GM10847 (cell line): ENCODE results near the gene LILRB1.
"Not testable (repeated sequence)": the region's sequence is repeated elsewhere in the genome, so short reads cannot be mapped to it uniquely, and the experiment has no call there.

Experiments used
- POLR2A ChIP-seq: IDR thresholded peaks from 2 replicates; pipeline ENCODE4 v1.6.1; 2011; ENCODE audit not compliant: insufficient read length; ENCODE audit errors: extremely low read depth

Gene LILRB1

GRCh38 chr19:54630262-54630661 lies at the start of gene LILRB1:
Gene LILRB1 (plus strand): TSS chr19:54630484. CDS start chr19:54631074, 590 bp downstream.
- TF ChIP-seq POLR2A: not testable (repeated sequence)

DNA sequence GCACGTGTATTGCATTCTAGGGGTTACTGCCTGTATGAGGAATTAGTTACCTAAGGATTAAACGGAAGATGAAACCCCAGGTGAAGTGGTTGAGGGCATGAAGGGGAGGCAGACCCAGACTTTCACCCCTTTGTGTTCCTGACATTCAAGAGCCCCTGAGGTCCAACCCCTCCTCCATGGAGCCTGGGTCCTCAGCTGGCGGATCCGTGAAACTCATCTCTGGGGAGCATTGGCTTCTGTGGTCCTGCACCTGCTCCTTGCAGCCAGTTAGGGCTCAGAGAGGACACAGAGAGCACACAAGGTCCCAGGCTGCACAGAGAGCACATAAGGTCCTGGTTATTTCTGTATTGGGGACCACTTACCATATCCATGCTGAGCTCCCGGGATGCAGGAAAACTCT lies 43.9 kb upstream of the LILRB1 start:
- no peak for TF ChIP-seq POLR2A

- no peak for TF ChIP-seq POLR2A
Measured at GRCh38 chr19:54587026-54587425, 43.3 kb upstream of the LILRB1 start.

DNA sequence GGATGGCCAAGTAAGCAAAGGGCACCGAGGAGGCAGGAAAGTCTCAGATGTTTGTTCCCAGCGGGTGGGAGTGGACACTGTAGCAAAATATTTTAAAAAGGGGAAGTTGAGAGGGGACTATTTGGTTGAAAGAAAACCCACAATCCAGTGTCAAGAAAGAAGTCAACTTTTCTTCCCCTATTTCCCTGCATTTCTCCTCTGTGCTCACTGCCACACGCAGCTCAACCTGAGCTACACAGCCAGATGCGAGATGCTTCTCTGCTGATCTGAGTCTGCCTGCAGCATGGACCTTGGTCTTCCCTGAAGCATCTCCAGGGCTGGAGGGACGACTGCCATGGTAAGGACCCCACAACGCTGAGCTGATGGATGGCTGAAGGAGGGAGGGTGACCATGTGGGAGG lies 36.8 kb upstream of the LILRB1 start, which contains the start of gene LILRA1:
LILRA1 (plus strand) TSS at position 188 of the 400 bp plus-strand sequence. CDS start 613 bp downstream, outside the sequence.
- not testable (repeated sequence) for TF ChIP-seq POLR2A

- TF ChIP-seq POLR2A: no peak
Measured at GRCh38 chr19:54594737-54595136, 35.5 kb upstream of the LILRB1 start.

- TF ChIP-seq POLR2A: no peak
Measured at GRCh38 chr19:54600212-54600611, 30.1 kb upstream of the LILRB1 start.

DNA sequence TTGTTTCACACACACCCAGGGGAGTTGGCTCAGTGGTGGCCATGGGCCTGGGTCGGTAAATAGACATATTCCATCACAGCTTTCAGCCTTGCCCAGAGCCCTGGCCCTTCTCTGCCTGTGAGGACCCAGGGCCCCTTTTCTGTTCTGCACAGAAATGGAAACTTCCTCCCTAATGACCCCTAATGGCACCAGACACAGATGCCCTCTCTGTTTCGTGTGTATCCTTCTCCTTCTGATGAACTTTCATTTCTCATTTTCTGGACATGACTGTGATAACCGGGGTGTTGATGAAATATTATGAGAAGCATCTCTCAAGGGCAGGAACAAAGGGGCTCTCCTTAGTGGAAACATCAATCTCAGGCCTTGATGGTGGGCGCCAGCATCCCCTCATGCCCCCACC lies 24.1 kb upstream of the LILRB1 start:
- TF ChIP-seq POLR2A: no peak

GRCh38 chr19:54606891-54607784 lies 23.1 kb upstream of the LILRB1 start:
- no peak for TF ChIP-seq POLR2A

DNA sequence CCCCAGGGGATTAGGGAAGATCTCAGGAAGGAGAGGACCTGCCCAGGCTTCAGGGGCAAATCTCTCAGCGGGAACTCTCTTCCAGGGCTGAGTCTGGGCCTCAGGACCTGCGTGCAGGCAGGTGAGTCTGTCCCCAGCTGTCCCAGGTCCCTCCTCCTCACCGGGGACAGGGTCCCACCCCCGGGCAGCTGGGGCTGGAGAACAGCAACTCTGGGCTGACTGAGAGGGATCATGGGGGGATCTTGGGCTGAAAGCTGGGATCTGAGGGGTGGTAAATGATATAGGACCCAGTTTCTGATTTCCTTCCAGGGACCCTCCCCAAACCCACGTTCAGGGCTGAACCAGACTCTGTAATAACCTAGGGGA lies 22.5 kb upstream of the LILRB1 start:
- TF ChIP-seq POLR2A: no peak

DNA sequence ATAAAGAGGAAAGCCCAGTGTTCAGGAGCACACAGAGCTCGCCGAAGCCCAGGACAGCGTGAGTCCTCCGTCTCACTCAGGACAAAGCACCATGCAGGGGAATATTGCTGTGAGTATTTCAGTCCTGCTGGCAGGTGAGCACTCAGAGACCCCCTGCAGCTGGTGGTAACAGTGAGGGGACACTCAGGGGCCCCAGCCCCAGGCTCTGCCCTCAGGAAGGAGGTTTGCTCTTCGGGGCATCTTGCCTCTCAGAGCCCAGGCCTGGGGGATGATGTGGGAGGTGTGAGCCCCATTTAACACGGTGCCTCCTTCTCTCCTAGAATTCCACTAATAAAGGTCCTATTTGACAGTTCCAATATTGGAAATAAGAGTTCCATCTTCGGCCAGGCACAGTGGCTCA lies 22.1 kb upstream of the LILRB1 start:
- no peak for TF ChIP-seq POLR2A

DNA sequence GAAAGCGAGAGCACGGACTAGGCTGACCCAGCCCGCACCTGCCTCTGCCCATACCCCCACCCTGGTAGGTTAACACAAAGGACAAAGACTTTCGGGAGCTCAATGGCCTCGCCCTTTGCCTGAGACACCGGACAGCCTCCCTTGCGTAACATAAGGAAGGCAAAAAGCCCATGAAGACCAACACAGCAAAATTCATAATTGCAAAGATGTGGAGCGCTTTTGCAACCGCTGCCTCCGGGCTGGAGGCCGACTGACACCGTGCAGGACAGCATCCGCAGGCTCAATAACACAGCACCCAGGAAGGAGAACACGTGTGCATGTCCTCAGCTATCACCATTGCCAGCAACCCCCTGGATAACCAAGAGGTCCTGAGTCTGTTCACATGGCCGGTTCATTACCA lies 21.5 kb upstream of the LILRB1 start:
- TF ChIP-seq POLR2A: no peak

- no peak for TF ChIP-seq POLR2A
Measured at GRCh38 chr19:54609356-54609791, 20.9 kb upstream of the LILRB1 start.

GRCh38 chr19:54612428-54612827 lies 17.9 kb upstream of the LILRB1 start:
- TF ChIP-seq POLR2A: no peak

DNA sequence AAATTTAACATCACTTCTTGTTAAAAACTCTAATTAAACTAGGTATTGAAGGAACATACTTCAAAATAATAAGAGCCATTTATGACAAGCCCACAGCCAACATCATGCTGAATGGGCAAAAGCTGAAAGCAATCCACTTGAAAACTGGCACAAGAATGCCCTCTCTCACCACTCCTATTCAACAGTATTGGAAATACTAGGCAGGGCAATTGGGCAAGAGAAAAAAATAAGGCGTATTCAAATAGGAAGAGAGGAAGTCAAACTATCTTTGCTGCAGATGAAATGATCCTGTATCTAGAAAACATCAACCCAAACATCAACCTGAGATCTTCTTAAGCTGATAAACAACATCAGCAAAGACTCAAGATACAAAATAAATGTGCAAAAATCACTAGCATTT lies 15.6 kb upstream of the LILRB1 start:
- TF ChIP-seq POLR2A: no peak

- TF ChIP-seq POLR2A: no peak
Measured at GRCh38 chr19:54616057-54616456, 14.2 kb upstream of the LILRB1 start.

GRCh38 chr19:54616821-54617560 lies 13.3 kb upstream of the LILRB1 start:
- no peak for TF ChIP-seq POLR2A

GRCh38 chr19:54620464-54620863 lies 9.8 kb upstream of the LILRB1 start:
- TF ChIP-seq POLR2A: no peak

GRCh38 chr19:54622431-54622830 lies 7.9 kb upstream of the LILRB1 start:
- TF ChIP-seq POLR2A: no peak
